Small intestine (tissue), 7 donors: Measurements from ENCODE around the gene VPS13D. TPM values are rescaled to one million over a fixed set of nuclear protein-coding genes. Genes with fewer than 3 reads are reported as not detected.
A peak's percentile ranks its signal among the peaks of the same experiment; 100 is the strongest.

Source experiments
- DNase-seq, 2 donors: peaks; one replicate each; pipeline versions ENCODE4 v3.0.0 to v3.0.0-alpha.2; 2013
- FAIRE-seq: peaks from 2 replicates; lab custom pipeline; 2012; peaks lifted over from hg19 to GRCh38; lab: Jason Lieb, UNC
- H3K27ac ChIP-seq, 3 donors: one replicate each; pipeline ENCODE4 v1.5.1; 2013; ENCODE audit warnings: low read length in 2 of 3, mild to moderate bottlenecking in 2 of 3, control low read depth in 1 of 3, inconsistent platforms in 1 of 3, low read depth in 1 of 3, moderate library complexity in 1 of 3
- H3K27me3 ChIP-seq, 3 donors: one replicate each; pipeline ENCODE4 v1.6.1; 2013; ENCODE audit warnings: low read length in 3 of 3, inconsistent platforms in 1 of 3; ENCODE audit not compliant: control insufficient read depth in 3 of 3, insufficient read depth in 3 of 3
- H3K36me3 ChIP-seq, 3 donors: one replicate each; pipeline ENCODE4 v1.6.1; 2013; ENCODE audit warnings: low read length in 3 of 3, inconsistent platforms in 1 of 3, low read depth in 1 of 3, mild to moderate bottlenecking in 1 of 3, moderate library complexity in 1 of 3; ENCODE audit not compliant: control insufficient read depth in 3 of 3, insufficient read depth in 2 of 3
- H3K4me1 ChIP-seq, 3 donors: one replicate each; pipeline ENCODE4 v1.6.1; 2013; ENCODE audit warnings: low read length in 2 of 3, inconsistent platforms in 1 of 3, low read depth in 1 of 3, mild to moderate bottlenecking in 1 of 3, moderate library complexity in 1 of 3; ENCODE audit not compliant: control insufficient read depth in 3 of 3, insufficient read depth in 2 of 3
- H3K4me3 ChIP-seq, 3 donors: one replicate each; pipeline ENCODE4 v1.5.1; 2013; ENCODE audit warnings: low read length in 3 of 3, control low read depth in 1 of 3, inconsistent platforms in 1 of 3, low read depth in 1 of 3, mild to moderate bottlenecking in 1 of 3, moderate library complexity in 1 of 3
- H3K9me3 ChIP-seq, 2 donors: one replicate each; pipeline ENCODE4 v1.6.1; 2013; ENCODE audit warnings: low read depth in 1 of 2, low read length in 1 of 2; ENCODE audit not compliant: control insufficient read depth in 2 of 2, insufficient read depth in 1 of 2
- WGBS, 3 donors: extraction: QIAGEN DNeasy Blood & Tissue Kit; methylation state at CpG; one replicate each; pipeline ENCODE4 v1.1.7; 2013; 5-methylcytosine and 5-hydroxymethylcytosine counted together
- polyA plus RNA-seq, 4 donors: library from polyadenylated mRNA; stranded (reverse) in 3 of 4; unstranded in 1 of 4; fragments of 200-250 nt in 3 of 4; fragments of 120-200 nt in 1 of 4; gene quantifications; one replicate each; pipeline versions ENCODE4 v1.2.1 to v1.2.3, GENCODE V29; 2013
- donor health status: healthy with polysubstance abuse.
- donor health status: control.
- donor health status: control.
- donor health status: Bipolar disorder and iron deficiency.
- donor health status: healthy.

VPS13D gene
- polyA plus RNA-seq, 4 donors = 15.9 to 21.5 (median 17.7) TPM

GRCh38 chr1:12485231-12486058 lies 255.6 kb downstream of the VPS13D start:
- WGBS, 3 donors = 81 to 89% (median 81%) methylated on average over 12 of the region's 12 CpGs
- Histone ChIP-seq H3K4me1 (peaks cover 6 to 19% (median 12%) of the 10 kb centered on the region in 3 donors), H3K4me3 (no peak overlapping the region), H3K36me3 (peaks cover 2 to 20% (median 3%) of the 10 kb centered on the region in 3 donors), H3K27me3 (no peaks in the 10 kb centered on the region), H3K9me3 (peaks cover 0 to 5% of the 10 kb centered on the region in 2 donors), H3K27ac (peak overlapping the region in 2 of 3 donors; percentile 8 to 40)
- DNase-seq (no peak), FAIRE-seq (no peak)

DNA sequence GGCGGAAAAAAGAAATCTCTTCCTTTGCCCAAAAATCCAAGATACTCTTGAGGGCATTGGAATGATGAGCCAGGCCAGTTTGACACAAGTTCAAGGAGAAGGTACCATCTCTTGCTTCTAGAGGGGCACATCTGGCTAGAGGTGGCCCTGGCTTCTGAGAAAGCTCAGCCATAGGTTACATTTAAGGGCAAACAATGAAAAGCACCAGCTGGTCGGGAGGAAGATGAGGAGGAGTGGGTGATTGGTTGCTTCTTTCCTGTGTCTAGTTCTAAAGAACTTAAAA lies 256.2 kb downstream of the VPS13D start:
- Histone ChIP-seq H3K9me3 (peaks cover 0 to 5% of the 10 kb centered on the region in 2 donors), H3K27me3 (no peaks in the 10 kb centered on the region), H3K4me3 (no peak overlapping the region), H3K36me3 (peaks cover 2 to 20% (median 3%) of the 10 kb centered on the region in 3 donors), H3K4me1 (peaks cover 5 to 17% (median 7%) of the 10 kb centered on the region in 3 donors), H3K27ac (peak overlapping the region in 1 of 3 donors; percentile 40)
- DNase-seq (no peak), FAIRE-seq (no peak)
- 86 to 90% (median 90%) methylated on average over 2 of the region's 2 CpGs for WGBS, 3 donors

DNA sequence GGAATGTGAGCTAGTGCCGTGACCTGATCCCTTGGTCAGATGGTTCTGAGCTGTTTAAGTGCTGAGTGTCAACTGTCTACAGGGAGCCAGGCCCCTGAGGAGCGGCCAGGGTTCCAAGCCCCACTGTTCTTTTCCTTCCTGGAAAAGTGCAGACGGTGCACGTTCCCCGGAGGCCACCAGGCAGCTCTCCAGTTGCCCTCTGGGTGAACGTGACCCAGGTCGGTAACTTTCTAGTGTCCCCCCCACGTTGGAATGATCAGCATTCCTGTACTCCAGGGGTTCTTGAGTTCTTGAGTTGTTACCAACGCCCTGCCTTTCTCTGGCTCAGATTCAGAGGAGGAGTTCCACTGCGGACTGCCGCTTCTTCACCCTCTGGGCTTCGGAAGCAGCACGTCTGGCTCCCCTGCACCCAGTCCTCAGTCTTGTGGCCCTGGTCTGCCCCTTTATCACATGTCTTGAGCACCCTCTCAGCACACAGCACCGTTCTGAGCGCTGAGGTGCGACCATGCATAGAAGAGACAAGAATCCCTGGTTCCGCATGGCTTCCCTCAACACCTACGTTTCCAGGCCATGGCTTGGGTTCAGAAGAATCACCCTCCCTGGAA lies 256.7 kb downstream of the VPS13D start:
- Histone ChIP-seq H3K9me3 (no peaks in the 10 kb centered on the region), H3K36me3 (peaks cover 2 to 20% (median 3%) of the 10 kb centered on the region in 3 donors), H3K4me1 (peaks cover 0 to 12% (median 2%) of the 10 kb centered on the region in 3 donors), H3K27me3 (no peaks in the 10 kb centered on the region), H3K27ac (no peak overlapping the region), H3K4me3 (no peak overlapping the region)
- FAIRE-seq (no peak), DNase-seq (no peak)
- 71 to 90% (median 80%) methylated on average over 17 to 18 of the region's 18 CpGs for WGBS, 3 donors

DNA sequence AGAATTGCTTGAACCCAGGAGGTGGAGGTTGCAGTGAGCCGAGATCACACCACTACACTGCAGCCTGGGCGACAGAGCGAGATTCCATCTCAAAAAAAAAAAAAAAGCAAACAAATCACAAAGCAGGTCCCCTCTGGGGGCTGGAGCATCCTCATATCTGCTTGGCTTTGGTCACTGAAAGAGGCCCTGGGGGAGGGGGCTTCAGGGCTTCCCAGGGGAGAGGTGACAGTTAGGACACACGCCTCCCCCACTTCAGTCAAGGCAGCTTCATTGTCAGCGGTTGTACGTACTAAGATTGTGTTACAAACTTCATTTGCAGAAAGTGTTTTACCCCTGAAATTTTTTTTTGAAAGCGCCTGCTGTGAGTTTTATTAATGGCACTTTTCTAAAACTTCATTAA lies 257.7 kb downstream of the VPS13D start:
- no peak overlapping the region for H3K27ac ChIP-seq
- no peaks in the 10 kb centered on the region for H3K9me3 ChIP-seq
- H3K27me3 ChIP-seq = no peaks in the 10 kb centered on the region
- DNase-seq (no peak), FAIRE-seq (no peak)
- peaks cover 2 to 25% (median 6%) of the 10 kb centered on the region in 3 donors for H3K36me3 ChIP-seq
- no peak overlapping the region for H3K4me3 ChIP-seq
- 97 to 100% (median 97%) methylated on average over 7 of the region's 7 CpGs for WGBS, 3 donors
- peaks cover 0 to 9% (median 0%) of the 10 kb centered on the region in 3 donors for H3K4me1 ChIP-seq

DNA sequence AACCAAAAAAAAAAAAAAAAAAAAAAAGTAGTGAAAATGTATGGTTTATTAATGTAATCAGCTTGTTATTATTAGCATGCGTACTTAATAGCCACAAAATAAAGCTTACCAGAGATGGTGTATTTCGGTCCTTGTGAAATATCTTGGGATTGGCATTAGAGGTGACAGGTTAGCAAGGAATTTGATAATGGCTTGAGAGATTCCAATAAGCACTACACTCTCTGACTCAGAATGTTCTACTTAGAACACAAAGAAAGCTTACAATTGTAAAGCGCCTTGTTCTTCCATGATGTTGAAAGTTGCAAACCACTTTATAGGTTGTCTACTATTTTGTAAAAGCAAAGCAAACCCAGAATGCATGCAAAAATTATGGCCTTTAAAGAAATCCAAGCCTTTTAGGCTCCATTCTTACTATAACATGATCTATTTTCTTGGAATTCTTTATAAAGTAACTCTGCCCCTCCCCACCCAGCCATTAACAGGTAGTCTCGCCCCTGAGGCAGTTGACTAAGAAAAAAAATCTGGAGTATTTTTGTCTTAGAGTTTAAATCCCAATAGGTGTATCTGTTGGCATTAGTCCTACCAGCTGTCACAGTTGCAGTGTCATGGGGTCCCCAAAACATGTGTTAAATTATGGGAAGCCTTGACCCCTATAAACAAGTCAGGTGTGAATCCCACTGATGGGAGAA lies 259.0 kb downstream of the VPS13D start:
- peaks cover 0 to 9% (median 0%) of the 10 kb centered on the region in 3 donors for H3K4me1 ChIP-seq
- H3K27ac ChIP-seq = no peak overlapping the region
- H3K27me3 ChIP-seq = no peaks in the 10 kb centered on the region
- FAIRE-seq (no peak), DNase-seq (no peak)
- no peak overlapping the region for H3K4me3 ChIP-seq
- H3K36me3 ChIP-seq = peaks cover 2 to 25% (median 6%) of the 10 kb centered on the region in 3 donors
- H3K9me3 ChIP-seq = no peaks in the 10 kb centered on the region
- WGBS, 3 donors = 97 to 99% (median 97%) methylated on average over 4 of the region's 4 CpGs

GRCh38 chr1:12490532-12491142 lies 260.8 kb downstream of the VPS13D start:
- peaks cover 0 to 11% (median 0%) of the 10 kb centered on the region in 3 donors for H3K4me1 ChIP-seq
- no peaks in the 10 kb centered on the region for H3K27me3 ChIP-seq
- H3K9me3 ChIP-seq = no peaks in the 10 kb centered on the region
- 89 to 95% (median 91%) methylated on average over 11 of the region's 11 CpGs for WGBS, 3 donors
- H3K4me3 ChIP-seq = no peak overlapping the region
- peak in 1 of 2 donors; percentile 31 for DNase-seq
- no peak for FAIRE-seq
- H3K36me3 ChIP-seq = peaks cover 0 to 20% (median 3%) of the 10 kb centered on the region in 3 donors
- no peak overlapping the region for H3K27ac ChIP-seq

GRCh38 chr1:12491656-12492055 lies 261.8 kb downstream of the VPS13D start:
- Histone ChIP-seq H3K4me3 (no peak overlapping the region), H3K27me3 (no peaks in the 10 kb centered on the region), H3K4me1 (peaks cover 0 to 12% (median 0%) of the 10 kb centered on the region in 3 donors), H3K9me3 (no peaks in the 10 kb centered on the region), H3K27ac (no peak overlapping the region), H3K36me3 (peaks cover 0 to 10% (median 3%) of the 10 kb centered on the region in 3 donors)
- FAIRE-seq = no peak
- 88 to 93% (median 92%) methylated on average over 5 of the region's 5 CpGs for WGBS, 3 donors
- peak in 1 of 2 donors; percentile 8 for DNase-seq

GRCh38 chr1:12495725-12496124 lies 265.9 kb downstream of the VPS13D start:
- Histone ChIP-seq H3K27ac (peak overlapping the region in 1 of 3 donors; percentile 43), H3K4me1 (peaks cover 0 to 16% (median 0%) of the 10 kb centered on the region in 3 donors), H3K36me3 (peaks cover 3 to 20% (median 10%) of the 10 kb centered on the region in 3 donors), H3K4me3 (no peak overlapping the region), H3K27me3 (no peaks in the 10 kb centered on the region), H3K9me3 (no peaks in the 10 kb centered on the region)
- WGBS, 3 donors = 92 to 93% (median 92%) methylated on average over 11 of the region's 11 CpGs
- FAIRE-seq (no peak), DNase-seq (peak in 1 of 2 donors; percentile 21)
